Dedifferentiated amniotic fluid mesenchymal stem cell (primary cell): ENCODE data around the gene BDH1.

ENCODE experiments used
- DNase-seq: peaks from one replicate; pipeline ENCODE4 v3.0.0-alpha.2; 2016; ENCODE audit errors: extremely low spot score

BDH1 gene

GRCh38 chr3:197507081-197507480 is 48.7 kb downstream of the BDH1 start:
- DNase-seq, result no peak

GRCh38 chr3:197505796-197506548 is 49.8 kb downstream of the BDH1 start:
- DNase-seq, result no peak

- DNase-seq, result no peak
Measured at GRCh38 chr3:197504641-197505121, 51.1 kb downstream of the BDH1 start.

GRCh38 chr3:197504229-197504628 is 51.5 kb downstream of the BDH1 start:
- no peak for DNase-seq

GRCh38 chr3:197503652-197504051 is 52.1 kb downstream of the BDH1 start:
- DNase-seq, result no peak

- no peak for DNase-seq
Measured at GRCh38 chr3:197501879-197502620, 53.7 kb downstream of the BDH1 start.

- DNase-seq, result no peak
Measured at GRCh38 chr3:197501496-197501878, 54.3 kb downstream of the BDH1 start.

- no peak for DNase-seq
Measured at GRCh38 chr3:197500812-197501211, 55.0 kb downstream of the BDH1 start.

GRCh38 chr3:197499427-197499826 is 56.3 kb downstream of the BDH1 start:
- no peak for DNase-seq

GRCh38 chr3:197498499-197499241 is 57.1 kb downstream of the BDH1 start:
- no peak for DNase-seq

GRCh38 chr3:197496746-197497125 is 59.0 kb downstream of the BDH1 start:
- DNase-seq, result no peak

- DNase-seq, result no peak
Measured at GRCh38 chr3:197495999-197496745, 59.6 kb downstream of the BDH1 start.

- DNase-seq, result no peak
Measured at GRCh38 chr3:197495499-197495898, 60.3 kb downstream of the BDH1 start.

- DNase-seq, result no peak
Measured at GRCh38 chr3:197495059-197495455, 60.7 kb downstream of the BDH1 start.

GRCh38 chr3:197494366-197495058 is 61.3 kb downstream of the BDH1 start:
- DNase-seq, result no peak

- no peak for DNase-seq
Measured at GRCh38 chr3:197493049-197493448, 62.7 kb downstream of the BDH1 start.

- DNase-seq, result no peak
Measured at GRCh38 chr3:197491923-197492664, 63.7 kb downstream of the BDH1 start.

GRCh38 chr3:197491478-197491877 is 64.3 kb downstream of the BDH1 start:
- no peak for DNase-seq

GRCh38 chr3:197490098-197491058 is 65.4 kb downstream of the BDH1 start:
- peak; percentile 74 for DNase-seq
